Gastrocnemius medialis (tissue), 4 donors: ENCODE measurements around the gene ZNF527. TPM values are rescaled to one million over a fixed set of nuclear protein-coding genes. Genes with fewer than 3 reads are reported as not detected.
"Not testable (repeated sequence)": the region's sequence is repeated elsewhere in the genome, so short reads cannot be mapped to it uniquely, and the experiment has no call there.

Experiments used
- ATAC-seq, 2 donors: fragments of 150-250 bp; one replicate each; pipeline ENCODE4 v1.9.1; 2016
- DNase-seq, 2 donors: peaks; one replicate each; pipeline ENCODE4 v3.0.0-alpha.2; 2019
- H3K27ac ChIP-seq, 4 donors: fragments of 200-600 bp; sonication (generic); 1 replicate in 1 of 4; 2 replicates in 3 of 4; pipeline ENCODE4 v1.5.1; 2016 to 2018; ENCODE audit warnings: mild to moderate bottlenecking in 2 of 4, moderate library complexity in 1 of 4
- H3K27me3 ChIP-seq, 3 donors: fragments of 200-600 bp; sonication (generic) in 2 of 3; 1 replicate in 1 of 3; 2 replicates in 2 of 3; pipeline versions ENCODE4 v1.5.1 to v1.6.0; 2016 to 2019; ENCODE audit warnings: mild to moderate bottlenecking in 1 of 3, moderate library complexity in 1 of 3
- H3K36me3 ChIP-seq, 2 donors: fragments of 200-600 bp; sonication (generic) in 1 of 2; one replicate each; pipeline ENCODE4 v1.5.1; 2017 to 2018
- H3K4me1 ChIP-seq, 2 donors: fragments of 200-600 bp; sonication (generic) in 1 of 2; one replicate each; pipeline ENCODE4 v1.5.1; 2016 to 2017; ENCODE audit warnings: mild to moderate bottlenecking in 2 of 2
- H3K4me3 ChIP-seq, 4 donors: fragments of 200-600 bp; sonication (generic) in 3 of 4; 1 replicate in 1 of 4; 2 replicates in 3 of 4; pipeline ENCODE4 v1.5.1; 2016 to 2019; ENCODE audit warnings: mild to moderate bottlenecking in 2 of 4
- H3K9me3 ChIP-seq, 3 donors: fragments of 200-600 bp; sonication (generic) in 2 of 3; 1 replicate in 1 of 3; 2 replicates in 2 of 3; pipeline ENCODE4 v1.5.1; 2016 to 2019
- POLR2A ChIP-seq, 2 donors: fragments of 450-650 bp; IDR thresholded peaks; one replicate each; pipeline ENCODE4 v1.6.1; 2017; ENCODE audit warnings: antibody characterized with exemption in 2 of 2, mild to moderate bottlenecking in 2 of 2, moderate library complexity in 2 of 2
- in situ Hi-C, 4 donors: fragments of 200-750 bp; cut with MboI; loops; one replicate each; pipeline versions ENCODE4 v1.15.0 to v1.8.0; 2017; ENCODE audit warnings: low sequenced_read_pairs in 4 of 4
- intact Hi-C: fragments of 100-400 bp; cut with DNase I; formaldehyde crosslinking; loops from one replicate; pipeline ENCODE4 v1.15.1; 2023; ENCODE audit warnings: low total_unique reads
- total RNA-seq, 4 donors: library from RNA; depleted of rRNA; stranded (reverse); fragments of >200 nt; gene quantifications; one replicate each; pipeline versions ENCODE4 v1.1.0 to v1.2.3, GENCODE V29; 2016
- TF ChIP-seq, protein P1 (sequence below), 5 experiments: fragments of 450-650 bp in 3 of 5; fragments of 200-600 bp in 2 of 5; sonication (generic) in 2 of 5; IDR thresholded peaks in 4 of 5; conservative IDR thresholded peaks in 1 of 5; 1 replicate in 4 of 5; 2 replicates in 1 of 5; pipeline ENCODE4 v1.5.1; 2016 to 2019; ENCODE audit warnings: antibody characterized with exemption in 5 of 5, mild to moderate bottlenecking in 3 of 5, moderate library complexity in 3 of 5

Gene ZNF527
- total RNA-seq, 4 donors from 2014 or later: 2.0 to 6.0 (median 2.8) TPM

GRCh38 chr19:37353968-37354367, 16.9 kb upstream of the ZNF527 start:
- Histone ChIP-seq H3K36me3 (peaks cover 13 to 70% of the 10 kb centered on the region in 2 donors), H3K4me1 (no peaks in the 10 kb centered on the region), H3K27ac (no peak overlapping the region), H3K9me3 (no peaks in the 10 kb centered on the region), H3K4me3 (no peak overlapping the region), H3K27me3 (no peaks in the 10 kb centered on the region)
- in situ Hi-C loops: loop anchor here in 1 of 4 donors (25.0 kb wide), 1 partner anchor 192 kb away; the partner anchor contains the start of gene ZNF585A
- ATAC-seq (no peak), DNase-seq (no peak)
- TF ChIP-seq, protein P1, sequence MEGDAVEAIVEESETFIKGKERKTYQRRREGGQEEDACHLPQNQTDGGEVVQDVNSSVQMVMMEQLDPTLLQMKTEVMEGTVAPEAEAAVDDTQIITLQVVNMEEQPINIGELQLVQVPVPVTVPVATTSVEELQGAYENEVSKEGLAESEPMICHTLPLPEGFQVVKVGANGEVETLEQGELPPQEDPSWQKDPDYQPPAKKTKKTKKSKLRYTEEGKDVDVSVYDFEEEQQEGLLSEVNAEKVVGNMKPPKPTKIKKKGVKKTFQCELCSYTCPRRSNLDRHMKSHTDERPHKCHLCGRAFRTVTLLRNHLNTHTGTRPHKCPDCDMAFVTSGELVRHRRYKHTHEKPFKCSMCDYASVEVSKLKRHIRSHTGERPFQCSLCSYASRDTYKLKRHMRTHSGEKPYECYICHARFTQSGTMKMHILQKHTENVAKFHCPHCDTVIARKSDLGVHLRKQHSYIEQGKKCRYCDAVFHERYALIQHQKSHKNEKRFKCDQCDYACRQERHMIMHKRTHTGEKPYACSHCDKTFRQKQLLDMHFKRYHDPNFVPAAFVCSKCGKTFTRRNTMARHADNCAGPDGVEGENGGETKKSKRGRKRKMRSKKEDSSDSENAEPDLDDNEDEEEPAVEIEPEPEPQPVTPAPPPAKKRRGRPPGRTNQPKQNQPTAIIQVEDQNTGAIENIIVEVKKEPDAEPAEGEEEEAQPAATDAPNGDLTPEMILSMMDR (IDR thresholded peaks at IDR 0.05 in 4 of 5, conservative IDR thresholded peaks at IDR 0.05 in 1 of 5): no peak
- TF ChIP-seq POLR2A (IDR thresholded peaks at IDR 0.05): no peak
- intact Hi-C loops: no loop called here

- H3K27ac ChIP-seq: no peak overlapping the region
- peaks cover 10 to 79% of the 10 kb centered on the region in 2 donors for H3K36me3 ChIP-seq
- H3K9me3 ChIP-seq: no peaks in the 10 kb centered on the region
- H3K4me1 ChIP-seq: no peaks in the 10 kb centered on the region
- intact Hi-C loops (no loop called here), in situ Hi-C loops (loop anchor here in 1 of 4 donors (25.0 kb wide), 1 partner anchor 194 kb away; the partner anchor contains the start of gene ZNF585A)
- H3K4me3 ChIP-seq: no peak overlapping the region
- no peaks in the 10 kb centered on the region for H3K27me3 ChIP-seq
- DNase-seq (no peak), ATAC-seq (no peak)
- no peak for TF ChIP-seq POLR2A (IDR thresholded peaks at IDR 0.05)
- TF ChIP-seq, protein P1 (IDR thresholded peaks at IDR 0.05 in 4 of 5, conservative IDR thresholded peaks at IDR 0.05 in 1 of 5): no peak
Observed at GRCh38 chr19:37355901-37356300, 15.0 kb upstream of the ZNF527 start.

GRCh38 chr19:37361994-37362393, 8.9 kb upstream of the ZNF527 start:
- no peak for TF ChIP-seq POLR2A (IDR thresholded peaks at IDR 0.05)
- TF ChIP-seq, protein P1 (IDR thresholded peaks at IDR 0.05 in 4 of 5, conservative IDR thresholded peaks at IDR 0.05 in 1 of 5): no peak

DNA sequence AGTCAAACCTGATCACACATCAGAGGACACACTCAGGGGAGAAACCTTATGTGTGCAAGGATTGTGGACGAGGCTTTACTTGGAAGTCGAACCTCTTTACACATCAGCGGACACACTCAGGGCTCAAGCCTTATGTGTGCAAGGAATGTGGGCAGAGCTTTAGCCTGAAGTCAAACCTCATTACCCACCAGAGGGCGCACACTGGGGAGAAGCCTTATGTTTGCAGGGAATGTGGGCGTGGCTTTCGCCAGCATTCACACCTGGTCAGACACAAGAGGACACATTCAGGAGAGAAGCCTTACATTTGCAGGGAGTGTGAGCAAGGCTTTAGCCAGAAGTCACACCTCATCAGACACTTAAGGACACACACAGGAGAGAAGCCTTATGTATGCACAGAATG, 8.2 kb upstream of the ZNF527 start:
- DNase-seq (no peak), ATAC-seq (no peak)
- intact Hi-C loops (no loop called here), in situ Hi-C loops (loop anchor here in 1 of 4 donors (25.0 kb wide), 1 partner anchor 200 kb away; the partner anchor contains the start of gene ZNF585A)
- Histone ChIP-seq H3K36me3 (peaks cover 12 to 62% of the 10 kb centered on the region in 2 donors), H3K4me3 (no peak overlapping the region), H3K9me3 (peaks cover 0 to 4% (median 0%) of the 10 kb centered on the region in 3 donors), H3K4me1 (no peaks in the 10 kb centered on the region), H3K27ac (peak overlapping the region in 2 of 4 donors; percentile 6 to 25), H3K27me3 (no peaks in the 10 kb centered on the region)
- TF ChIP-seq, protein P1 (IDR thresholded peaks at IDR 0.05 in 4 of 5, conservative IDR thresholded peaks at IDR 0.05 in 1 of 5): no peak
- TF ChIP-seq POLR2A (IDR thresholded peaks at IDR 0.05): no peak

More at GRCh38 chr19:37361994-37362393, 8.9 kb upstream of the ZNF527 start:
- Histone ChIP-seq H3K36me3 (peaks cover 15 to 70% of the 10 kb centered on the region in 2 donors), H3K27ac (peak overlapping the region in 3 of 4 donors; percentile 5 to 25 (median 6)), H3K27me3 (no peaks in the 10 kb centered on the region), H3K4me3 (no peak overlapping the region), H3K9me3 (peaks cover 0 to 4% (median 0%) of the 10 kb centered on the region in 3 donors), H3K4me1 (no peaks in the 10 kb centered on the region)
- in situ Hi-C loops: loop anchor here in 1 of 4 donors (25.0 kb wide), 1 partner anchor 200 kb away; the partner anchor contains the start of gene ZNF585A
- no peak for DNase-seq
- ATAC-seq: no peak
- intact Hi-C loops: no loop called here

DNA sequence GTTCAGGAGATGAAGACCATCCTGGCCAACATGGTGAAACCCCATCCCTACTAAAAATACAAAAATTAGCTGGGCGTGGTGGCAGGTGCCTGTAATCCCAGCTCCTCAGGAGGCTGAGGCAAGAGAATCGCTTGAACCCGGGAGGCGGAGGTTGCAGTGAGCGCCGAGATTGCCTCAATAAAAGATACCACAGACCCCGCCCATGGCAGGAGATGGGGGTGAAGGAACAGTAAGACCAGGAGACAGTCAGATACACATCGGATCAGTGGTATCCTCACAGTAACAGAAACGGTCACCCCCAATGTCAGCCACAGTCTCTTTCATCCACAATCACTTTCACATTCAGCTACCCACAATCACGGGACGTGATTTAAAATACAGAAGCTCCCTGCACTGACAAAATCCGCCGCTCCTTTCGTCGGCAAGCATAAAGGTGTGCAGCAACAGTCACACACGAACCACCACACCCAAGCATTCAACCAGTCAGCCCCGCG, 466 bp upstream of the ZNF527 start:
- peak overlapping the region; percentile 73 to 90 (median 88) for H3K4me3 ChIP-seq
- not testable (repeated sequence) for DNase-seq, H3K27me3 ChIP-seq, H3K9me3 ChIP-seq, H3K4me1 ChIP-seq
- in situ Hi-C loops: loop anchor here in 2 of 4 donors (10.0 to 25.0 kb wide), 2 partner anchors 94 to 208 kb away; partner anchors contain the start of genes ZNF569 (in 1 of the 2), ZNF570 (in 1 of the 2) and ZNF585A (in 1 of the 2)
- peaks cover 0 to 21% of the 10 kb centered on the region in 2 donors for H3K36me3 ChIP-seq
- intact Hi-C loops: loop anchor here (1.0 to 10.0 kb wide), 9 partner anchors 53 to 842 kb away; partner anchors contain the start of genes SIPA1L3, WDR87, ZFP30 and ZNF260
- peak overlapping the region; percentile 84 to 91 (median 88) for H3K27ac ChIP-seq
- peak; percentile 38 to 44 for ATAC-seq
